Ectodermal cell (in vitro differentiated cells): ENCODE results near the gene FBXW5.

Source experiments
- H3K27ac ChIP-seq: 2 replicates; pipeline ENCODE4 v1.7.0; 2013; ENCODE audit warnings: mild to moderate bottlenecking, low read depth, low read length; ENCODE audit not compliant: insufficient read depth, poor library complexity, severe bottlenecking
- H3K27me3 ChIP-seq: 2 replicates; pipeline ENCODE4 v1.7.0; 2013; ENCODE audit warnings: mild to moderate bottlenecking, low read length; ENCODE audit not compliant: insufficient read depth, control insufficient read depth, poor library complexity, severe bottlenecking
- H3K36me3 ChIP-seq: one replicate; pipeline ENCODE4 v1.7.0; 2013; ENCODE audit warnings: low read length; ENCODE audit not compliant: control insufficient read depth, insufficient read depth
- H3K4me1 ChIP-seq: one replicate; pipeline ENCODE4 v1.7.0; 2013; ENCODE audit warnings: low read length; ENCODE audit not compliant: control insufficient read depth, insufficient read depth
- H3K4me3 ChIP-seq: 2 replicates; pipeline ENCODE4 v1.7.0; 2013; ENCODE audit warnings: low read depth, low read length, control low read depth; ENCODE audit not compliant: insufficient read depth
- H3K9me3 ChIP-seq: 2 replicates; pipeline ENCODE4 v1.7.0; 2013; ENCODE audit warnings: mild to moderate bottlenecking, low read length, moderate library complexity; ENCODE audit not compliant: control insufficient read depth
- WGBS, 2 experiments: methylation state at CpG; one replicate each; pipeline ENCODE4 v1.1.7; 2013; ENCODE audit warnings: missing lambda C conversion rate in 2 of 2; 5-methylcytosine and 5-hydroxymethylcytosine counted together

The FBXW5 gene

GRCh38 chr9:136969150-136969549 lies 24.6 kb upstream of the FBXW5 start:
- H3K4me3 ChIP-seq: no peak overlapping the region
- no peak overlapping the region for H3K27ac ChIP-seq
- H3K9me3 ChIP-seq: no peaks in the 10 kb centered on the region
- WGBS, 2 experiments: 88 to 90% methylated on average over 17 of the region's 17 CpGs
- peaks cover 12% of the 10 kb centered on the region for H3K4me1 ChIP-seq
- no peaks in the 10 kb centered on the region for H3K27me3 ChIP-seq
- H3K36me3 ChIP-seq: no peaks in the 10 kb centered on the region

DNA sequence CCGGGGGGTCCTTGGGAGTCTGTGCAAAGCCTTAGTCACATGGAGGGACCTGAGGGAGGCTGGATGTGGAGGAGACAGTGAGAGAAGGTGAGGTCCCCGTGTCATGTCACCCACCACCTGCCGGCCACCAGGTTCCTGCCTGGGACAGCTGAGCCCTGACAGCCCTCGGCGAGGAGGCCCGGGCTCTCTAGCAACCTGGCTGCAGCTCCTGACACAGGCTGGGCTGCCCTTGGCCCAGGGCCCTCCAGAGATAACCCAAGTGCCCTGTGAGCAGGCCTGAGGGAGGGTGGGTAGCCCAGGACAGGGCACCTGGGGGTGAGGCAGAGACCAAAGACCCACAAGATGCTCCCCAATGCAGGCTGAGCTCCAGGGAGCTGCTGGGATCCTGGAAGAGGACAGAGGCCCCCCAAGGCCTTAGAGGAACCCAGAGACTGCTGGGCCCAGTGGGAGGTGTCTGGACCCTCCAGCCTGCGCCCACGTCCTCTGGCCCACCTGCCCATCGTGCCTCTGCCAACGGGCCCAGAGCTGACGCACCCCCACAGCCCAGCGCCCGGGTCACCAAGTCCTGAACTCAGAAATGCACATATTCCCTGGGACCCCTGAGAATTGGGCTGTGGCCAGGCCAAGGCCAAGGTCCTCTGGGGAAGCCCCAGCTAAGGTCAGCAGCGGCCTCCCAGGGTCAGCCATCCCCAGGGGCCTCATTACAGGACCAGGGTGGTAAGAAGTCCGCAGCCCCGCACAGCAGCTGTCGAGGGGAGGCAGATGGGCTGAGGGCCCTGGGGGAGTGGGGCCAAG lies 24.0 kb upstream of the FBXW5 start:
- Histone ChIP-seq H3K36me3 (no peaks in the 10 kb centered on the region), H3K4me1 (peaks cover 13% of the 10 kb centered on the region), H3K9me3 (no peaks in the 10 kb centered on the region), H3K4me3 (no peak overlapping the region), H3K27me3 (no peaks in the 10 kb centered on the region), H3K27ac (no peak overlapping the region)
- WGBS, 2 experiments: 91 to 93% methylated on average over 17 of the region's 17 CpGs

- H3K4me1 ChIP-seq: peaks cover 13% of the 10 kb centered on the region
These were observed 21.4 kb upstream of the FBXW5 start for GRCh38 chr9:136965771-136966484.

DNA sequence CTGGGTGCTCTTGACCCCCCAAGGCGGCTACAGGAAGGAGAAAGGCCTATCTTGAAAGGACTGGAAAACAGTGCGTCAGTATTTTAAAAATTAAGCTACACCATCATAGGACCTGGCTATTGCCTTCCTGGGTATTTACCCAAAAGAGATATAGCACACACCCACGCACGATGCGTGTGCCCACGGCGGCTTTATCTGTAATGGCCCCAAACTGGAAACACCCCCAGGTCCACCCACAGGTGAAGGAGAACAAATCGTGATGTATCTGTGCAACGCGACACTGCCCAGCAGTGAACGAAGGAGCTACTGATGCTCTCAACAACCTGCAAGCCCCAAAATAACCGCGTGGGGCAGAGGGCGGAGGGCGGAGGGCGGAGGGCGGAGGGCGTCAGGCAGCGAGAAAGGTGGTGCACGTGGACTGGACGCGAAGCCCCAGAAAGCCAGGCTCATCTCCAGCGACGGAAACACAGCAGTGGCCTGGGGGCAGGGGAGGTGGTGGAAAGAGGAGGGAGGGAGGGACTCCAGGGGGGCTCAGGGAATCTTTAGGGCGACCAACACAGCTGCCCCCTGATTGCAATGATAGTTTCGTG lies 20.4 kb upstream of the FBXW5 start:
- Histone ChIP-seq H3K4me3 (no peak overlapping the region), H3K4me1 (peaks cover 13% of the 10 kb centered on the region), H3K27ac (no peak overlapping the region), H3K36me3 (no peaks in the 10 kb centered on the region), H3K9me3 (no peaks in the 10 kb centered on the region), H3K27me3 (no peaks in the 10 kb centered on the region)
- 92 to 94% methylated on average over 26 of the region's 26 CpGs for WGBS, 2 experiments

More at GRCh38 chr9:136965771-136966484, 21.4 kb upstream of the FBXW5 start:
- H3K9me3 ChIP-seq: no peaks in the 10 kb centered on the region
- H3K27ac ChIP-seq: no peak overlapping the region
- H3K4me3 ChIP-seq: no peak overlapping the region
- H3K27me3 ChIP-seq: no peaks in the 10 kb centered on the region
- 59 to 60% methylated on average over 23 of the region's 23 CpGs for WGBS, 2 experiments
- no peaks in the 10 kb centered on the region for H3K36me3 ChIP-seq

GRCh38 chr9:136964171-136964689 lies 19.7 kb upstream of the FBXW5 start:
- no peak overlapping the region for H3K27ac ChIP-seq
- no peaks in the 10 kb centered on the region for H3K27me3 ChIP-seq
- H3K9me3 ChIP-seq: no peaks in the 10 kb centered on the region
- H3K4me3 ChIP-seq: no peak overlapping the region
- 86 to 87% methylated on average over 22 of the region's 22 CpGs for WGBS, 2 experiments
- peaks cover 16% of the 10 kb centered on the region for H3K4me1 ChIP-seq
- H3K36me3 ChIP-seq: no peaks in the 10 kb centered on the region

DNA sequence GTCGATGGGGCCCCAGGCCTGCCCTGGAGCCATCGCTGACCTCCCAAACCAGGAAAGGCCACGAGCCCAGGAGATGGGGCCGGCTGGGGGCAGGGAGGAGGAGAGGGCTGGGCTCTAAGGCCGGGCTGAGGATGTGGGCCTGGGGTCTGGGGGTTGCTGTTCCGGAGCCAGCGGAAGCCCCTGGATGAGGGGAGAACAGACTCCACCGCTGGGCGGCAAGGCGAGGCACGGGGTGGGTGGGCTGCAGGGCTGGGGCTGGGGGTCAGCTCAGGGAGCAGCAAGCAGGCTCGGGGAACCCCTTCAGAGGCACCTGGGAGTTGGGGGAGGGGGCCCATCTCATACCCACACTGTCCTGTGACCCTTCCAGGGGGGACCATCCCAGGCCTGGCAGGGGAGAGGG lies 19.2 kb upstream of the FBXW5 start:
- Histone ChIP-seq H3K9me3 (no peaks in the 10 kb centered on the region), H3K27ac (no peak overlapping the region), H3K36me3 (no peaks in the 10 kb centered on the region), H3K4me3 (no peak overlapping the region), H3K27me3 (no peaks in the 10 kb centered on the region), H3K4me1 (peaks cover 16% of the 10 kb centered on the region)
- 86 to 87% methylated on average over 12 of the region's 12 CpGs for WGBS, 2 experiments

GRCh38 chr9:136963341-136963740 lies 18.8 kb upstream of the FBXW5 start:
- Histone ChIP-seq H3K27me3 (no peaks in the 10 kb centered on the region), H3K27ac (no peak overlapping the region), H3K4me3 (no peak overlapping the region), H3K9me3 (no peaks in the 10 kb centered on the region), H3K4me1 (peaks cover 16% of the 10 kb centered on the region), H3K36me3 (no peaks in the 10 kb centered on the region)
- 94% methylated on average over 15 of the region's 15 CpGs for WGBS, 2 experiments

DNA sequence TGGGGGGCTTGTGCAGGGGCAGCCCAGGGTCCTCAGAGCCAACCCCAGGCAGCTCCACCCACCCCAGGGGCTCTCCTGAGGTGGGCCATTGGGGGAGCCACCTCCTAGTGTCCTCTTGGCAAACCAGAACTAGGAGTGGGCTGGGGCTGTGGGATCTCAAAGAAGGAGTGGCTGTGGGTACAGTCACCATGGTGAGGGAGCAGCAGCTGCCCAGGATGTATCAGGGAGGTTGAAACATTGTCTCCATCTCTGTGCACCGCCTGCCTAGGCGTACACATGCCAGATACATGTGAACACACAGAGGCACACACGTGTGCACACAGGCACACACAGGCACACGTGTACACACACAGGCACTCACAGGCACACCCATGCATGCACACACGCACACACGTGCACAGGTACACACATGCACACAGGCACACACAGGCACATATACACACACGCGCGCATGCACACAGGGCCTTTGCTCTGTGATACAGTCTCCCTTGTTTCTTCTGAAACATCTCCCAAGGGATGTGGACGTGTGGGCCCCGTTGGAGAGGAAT lies 18.2 kb upstream of the FBXW5 start:
- H3K9me3 ChIP-seq: no peaks in the 10 kb centered on the region
- H3K27me3 ChIP-seq: no peaks in the 10 kb centered on the region
- H3K4me1 ChIP-seq: peaks cover 16% of the 10 kb centered on the region
- no peak overlapping the region for H3K4me3 ChIP-seq
- WGBS, 2 experiments: 92% methylated on average over 11 of the region's 11 CpGs
- H3K36me3 ChIP-seq: no peaks in the 10 kb centered on the region
- no peak overlapping the region for H3K27ac ChIP-seq

DNA sequence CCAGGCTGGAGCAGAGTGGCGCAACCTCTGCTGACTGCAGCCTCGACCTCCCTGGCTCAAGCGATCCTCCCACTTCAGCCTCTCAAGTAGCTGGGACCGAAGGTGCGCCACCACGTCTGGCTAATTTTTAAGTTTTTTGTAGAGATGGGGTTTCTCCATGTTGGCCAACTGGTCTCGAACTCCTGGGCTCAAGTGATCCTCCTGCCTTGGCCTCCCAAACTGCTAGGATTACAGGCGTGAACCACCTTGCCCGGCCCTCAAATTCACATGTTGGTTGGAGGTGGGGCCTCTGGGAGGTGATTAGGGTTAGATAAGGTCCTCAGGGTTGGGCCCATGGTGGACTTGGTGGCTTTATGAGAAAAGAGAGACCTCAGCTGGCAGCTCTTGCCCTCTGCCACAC lies 17.6 kb upstream of the FBXW5 start:
- no peaks in the 10 kb centered on the region for H3K36me3 ChIP-seq
- WGBS, 2 experiments: 95% methylated on average over 9 of the region's 9 CpGs

More for the DNA sequence above, 17.6 kb upstream of the FBXW5 start:
- no peaks in the 10 kb centered on the region for H3K9me3 ChIP-seq
- H3K27me3 ChIP-seq: no peaks in the 10 kb centered on the region
- H3K4me1 ChIP-seq: peaks cover 16% of the 10 kb centered on the region
- H3K27ac ChIP-seq: no peak overlapping the region
- no peak overlapping the region for H3K4me3 ChIP-seq
